Central memory CD8-positive, alpha-beta T cell (primary cell): ENCODE data around the gene PHOX2B.
"Not testable (repeated sequence)": the region's sequence is repeated elsewhere in the genome, so short reads cannot be mapped to it uniquely, and the experiment has no call there.

Source experiments
- ATAC-seq: fragments of 150-1000 bp; cut with Tn5 transposase; replicated peaks from 2 replicates; pipeline ENCODE4 v1.10.0; 2022; ENCODE audit warnings: mild to moderate bottlenecking, moderate FRiP score, moderate number of reproducible peaks; ENCODE audit not compliant: poor library complexity, severe bottlenecking; ENCODE audit errors: extremely low read depth
- DNase-seq, 2 donors: peaks; one replicate each; pipeline ENCODE4 v3.0.0; 2021; ENCODE audit warnings: low spot score in 2 of 2
- H3K27ac Mint-ChIP-seq: one replicate; pipeline ENCODE4 v1.8.0; 2022; ENCODE audit warnings: low read depth, mild to moderate bottlenecking, moderate library complexity, mixed read lengths
- H3K27me3 Mint-ChIP-seq: one replicate; pipeline ENCODE4 v1.8.0; 2022; ENCODE audit warnings: mixed read lengths
- H3K36me3 Mint-ChIP-seq: one replicate; pipeline ENCODE4 v1.8.0; 2022; ENCODE audit warnings: mild to moderate bottlenecking, moderate library complexity, mixed read lengths; ENCODE audit not compliant: insufficient read depth
- H3K4me1 Mint-ChIP-seq: one replicate; pipeline ENCODE4 v1.8.0; 2022; ENCODE audit warnings: mixed read lengths
- H3K4me3 Mint-ChIP-seq: one replicate; pipeline ENCODE4 v1.8.0; 2022; ENCODE audit warnings: mild to moderate bottlenecking, moderate library complexity, mixed read lengths
- H3K9me3 Mint-ChIP-seq: one replicate; pipeline ENCODE4 v1.8.0; 2022; ENCODE audit warnings: mixed read lengths

Gene PHOX2B

GRCh38 chr4:41718907-41719306 lies 29.6 kb downstream of the PHOX2B start:
- no peak overlapping the region for H3K4me3 Mint-ChIP-seq
- H3K9me3 Mint-ChIP-seq: peaks cover 6% of the 10 kb centered on the region
- H3K36me3 Mint-ChIP-seq: no peaks in the 10 kb centered on the region
- H3K4me1 Mint-ChIP-seq: no peaks in the 10 kb centered on the region
- H3K27ac Mint-ChIP-seq: no peak overlapping the region
- H3K27me3 Mint-ChIP-seq: peaks cover 11% of the 10 kb centered on the region
- DNase-seq (no peak), ATAC-seq (no peak)

DNA sequence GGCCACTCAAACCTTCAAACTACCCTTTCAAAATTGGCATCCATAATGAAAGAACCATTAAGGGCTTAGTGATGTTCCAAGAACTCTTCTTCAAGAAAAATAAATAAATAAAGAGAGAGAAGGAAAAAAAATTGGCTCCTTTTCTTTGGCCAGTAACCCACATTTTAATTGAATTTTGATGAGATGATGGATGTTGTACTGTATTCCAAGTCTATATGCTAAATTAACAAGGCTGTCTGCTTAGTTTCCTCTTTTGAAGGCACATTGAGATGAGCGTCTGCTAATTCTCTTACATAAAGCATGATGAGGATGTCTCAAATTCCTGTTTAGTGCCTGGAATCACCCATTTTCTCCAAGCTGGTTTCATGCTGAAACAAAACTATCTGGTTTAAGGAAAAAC lies 33.4 kb downstream of the PHOX2B start:
- no peaks in the 10 kb centered on the region for H3K4me1 Mint-ChIP-seq
- H3K4me3 Mint-ChIP-seq: no peak overlapping the region

DNA sequence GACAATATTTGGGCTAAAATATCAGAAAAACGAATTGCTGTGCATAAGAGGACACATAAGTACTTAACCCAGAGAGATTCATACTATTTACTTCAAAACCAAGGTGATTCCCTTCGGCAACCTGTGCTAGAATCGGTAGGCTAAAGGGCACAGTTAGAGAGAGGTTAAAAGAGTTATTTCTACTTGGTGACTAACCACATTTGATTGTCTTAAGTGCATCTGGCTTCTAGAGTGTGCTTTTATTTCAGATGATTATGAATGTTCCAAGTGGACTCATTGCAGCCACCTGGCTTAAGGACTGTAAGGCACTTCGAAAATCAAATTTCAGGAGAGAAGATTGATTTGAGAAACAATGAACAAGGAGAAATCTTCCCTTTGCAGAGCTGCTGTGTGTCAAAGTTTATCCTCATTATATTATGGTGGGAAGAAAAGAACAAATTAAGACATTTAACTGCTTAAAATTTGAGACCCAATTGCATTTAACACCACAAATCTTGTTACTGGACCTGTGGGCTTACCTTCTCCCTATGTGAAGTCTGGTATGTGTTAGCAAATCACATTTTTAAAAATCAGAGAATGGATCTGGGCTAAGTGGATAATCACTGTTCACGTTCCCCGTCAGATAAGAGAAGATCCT lies 34.0 kb downstream of the PHOX2B start:
- Mint-ChIP-seq H3K36me3 (no peaks in the 10 kb centered on the region), H3K27me3 (peaks cover under 1% of the 10 kb centered on the region), H3K4me1 (no peaks in the 10 kb centered on the region), H3K27ac (no peak overlapping the region), H3K9me3 (no peaks in the 10 kb centered on the region), H3K4me3 (no peak overlapping the region)
- ATAC-seq (no peak), DNase-seq (no peak)

More for the DNA sequence above, 33.4 kb downstream of the PHOX2B start:
- Mint-ChIP-seq H3K36me3 (no peaks in the 10 kb centered on the region), H3K27me3 (peaks cover 8% of the 10 kb centered on the region), H3K27ac (no peak overlapping the region), H3K9me3 (peaks cover 4% of the 10 kb centered on the region)
- DNase-seq: no peak
- no peak for ATAC-seq

DNA sequence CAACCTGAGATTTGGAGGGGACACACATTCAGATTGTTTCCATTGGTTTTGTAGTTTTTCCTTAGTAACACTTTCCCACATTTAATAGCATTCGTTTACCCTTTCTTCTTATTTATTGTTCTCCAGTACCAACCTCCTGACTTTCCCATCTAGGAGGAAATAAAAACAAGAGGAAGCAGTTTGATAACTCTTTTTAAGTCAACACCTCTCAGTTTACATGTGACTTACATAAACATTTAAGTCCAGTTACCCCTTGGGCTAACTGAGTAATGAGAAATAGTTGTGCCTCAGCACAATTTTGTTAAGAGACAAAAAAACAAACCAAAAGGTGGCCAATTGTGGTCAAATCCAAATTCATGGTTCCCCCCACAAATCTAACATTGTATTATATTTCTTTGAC lies 34.8 kb downstream of the PHOX2B start:
- ATAC-seq (no peak), DNase-seq (no peak)
- H3K9me3 Mint-ChIP-seq: no peaks in the 10 kb centered on the region
- no peak overlapping the region for H3K27ac Mint-ChIP-seq
- H3K36me3 Mint-ChIP-seq: no peaks in the 10 kb centered on the region
- H3K4me1 Mint-ChIP-seq: no peaks in the 10 kb centered on the region
- H3K27me3 Mint-ChIP-seq: no peaks in the 10 kb centered on the region
- H3K4me3 Mint-ChIP-seq: no peak overlapping the region

- no peak for DNase-seq
- ATAC-seq: no peak
- no peaks in the 10 kb centered on the region for H3K36me3 Mint-ChIP-seq
- H3K9me3 Mint-ChIP-seq: no peaks in the 10 kb centered on the region
- H3K4me1 Mint-ChIP-seq: no peaks in the 10 kb centered on the region
- H3K27ac Mint-ChIP-seq: no peak overlapping the region
- no peaks in the 10 kb centered on the region for H3K27me3 Mint-ChIP-seq
- H3K4me3 Mint-ChIP-seq: no peak overlapping the region
These were observed 36.1 kb downstream of the PHOX2B start for GRCh38 chr4:41712425-41712824.

DNA sequence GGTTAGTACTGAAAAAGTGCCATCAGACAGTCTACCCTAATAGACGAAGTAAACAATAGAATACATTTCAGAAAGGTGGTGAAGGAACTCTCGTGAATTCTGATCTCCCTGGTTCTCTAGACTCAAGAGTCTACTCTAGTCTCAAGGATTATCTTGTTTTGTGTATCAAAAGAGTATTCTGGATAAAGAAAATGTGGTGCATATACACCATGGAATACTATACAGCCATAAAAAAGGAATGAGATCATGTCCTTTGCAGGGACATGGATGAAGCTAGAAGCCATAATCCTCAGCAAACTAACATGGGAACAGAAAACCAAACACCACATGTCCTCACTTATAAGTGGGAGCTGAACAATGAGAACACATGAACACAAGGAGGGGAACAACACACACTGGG lies 36.9 kb downstream of the PHOX2B start:
- not testable (repeated sequence) for H3K27ac Mint-ChIP-seq, H3K27me3 Mint-ChIP-seq, H3K9me3 Mint-ChIP-seq, H3K36me3 Mint-ChIP-seq, ATAC-seq, H3K4me3 Mint-ChIP-seq, H3K4me1 Mint-ChIP-seq, DNase-seq

GRCh38 chr4:41709844-41710481 lies 38.6 kb downstream of the PHOX2B start:
- Mint-ChIP-seq H3K36me3 (no peaks in the 10 kb centered on the region), H3K27me3 (peaks cover 8% of the 10 kb centered on the region), H3K27ac (no peak overlapping the region), H3K9me3 (no peaks in the 10 kb centered on the region), H3K4me3 (no peak overlapping the region), H3K4me1 (no peaks in the 10 kb centered on the region)
- DNase-seq (no peak), ATAC-seq (no peak)

DNA sequence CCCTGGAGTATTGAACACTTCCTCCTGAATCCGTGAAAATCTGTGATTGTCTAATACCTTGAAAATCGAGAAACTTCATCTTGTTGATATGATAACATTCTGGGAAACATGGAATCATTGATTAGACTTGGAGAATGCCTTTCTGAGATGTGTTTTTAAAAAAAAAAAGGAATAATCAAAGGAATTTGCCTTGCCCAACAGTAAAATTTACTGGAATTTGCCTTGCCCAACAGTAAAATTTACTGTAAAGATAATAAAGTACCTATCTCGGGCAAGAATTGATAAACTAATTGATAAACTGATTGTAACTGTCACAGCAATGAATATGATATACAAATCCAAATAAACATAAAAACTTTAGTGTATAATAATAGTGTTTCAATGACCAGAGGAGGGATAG lies 44.7 kb downstream of the PHOX2B start:
- Mint-ChIP-seq H3K9me3 (no peaks in the 10 kb centered on the region), H3K27me3 (peaks cover 36% of the 10 kb centered on the region), H3K27ac (no peak overlapping the region), H3K4me1 (no peaks in the 10 kb centered on the region), H3K4me3 (no peak overlapping the region), H3K36me3 (no peaks in the 10 kb centered on the region)
- no peak for DNase-seq
- ATAC-seq: no peak

- Mint-ChIP-seq H3K4me1 (no peaks in the 10 kb centered on the region), H3K9me3 (no peaks in the 10 kb centered on the region), H3K36me3 (no peaks in the 10 kb centered on the region), H3K27ac (no peak overlapping the region), H3K27me3 (peaks cover 46% of the 10 kb centered on the region), H3K4me3 (no peak overlapping the region)
- ATAC-seq: no peak
- DNase-seq: no peak
These were observed 45.8 kb downstream of the PHOX2B start for GRCh38 chr4:41702770-41703169.

GRCh38 chr4:41701983-41702382 lies 46.5 kb downstream of the PHOX2B start:
- ATAC-seq (no peak), DNase-seq (no peak)
- H3K36me3 Mint-ChIP-seq: no peaks in the 10 kb centered on the region
- peaks cover 47% of the 10 kb centered on the region for H3K27me3 Mint-ChIP-seq
- H3K9me3 Mint-ChIP-seq: no peaks in the 10 kb centered on the region
- H3K4me1 Mint-ChIP-seq: no peaks in the 10 kb centered on the region
- H3K4me3 Mint-ChIP-seq: no peak overlapping the region
- no peak overlapping the region for H3K27ac Mint-ChIP-seq

- Mint-ChIP-seq H3K4me3 (no peak overlapping the region), H3K36me3 (no peaks in the 10 kb centered on the region), H3K4me1 (peaks cover 4% of the 10 kb centered on the region), H3K27ac (no peak overlapping the region), H3K27me3 (peaks cover 11% of the 10 kb centered on the region), H3K9me3 (no peaks in the 10 kb centered on the region)
- no peak for ATAC-seq
- DNase-seq: no peak
These were observed 51.8 kb downstream of the PHOX2B start for GRCh38 chr4:41696763-41697162.

DNA sequence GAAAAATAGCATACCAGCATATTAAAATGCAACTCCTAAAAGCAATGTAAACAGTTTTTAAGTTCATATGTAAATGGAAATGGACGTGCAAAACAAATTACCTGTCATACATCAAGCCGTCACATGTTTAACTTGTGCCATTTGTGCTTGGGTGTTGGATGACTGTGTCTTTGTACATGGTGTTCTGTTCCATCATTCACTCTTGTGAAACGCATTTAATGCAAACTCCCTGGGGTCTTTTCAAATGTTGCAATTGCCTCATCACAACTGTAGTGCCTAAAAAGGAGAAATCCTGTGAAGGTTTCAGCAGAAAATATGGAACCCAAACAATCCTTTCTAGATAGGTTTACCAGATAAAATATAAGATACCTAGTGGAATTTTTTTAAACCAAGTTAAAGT lies 52.4 kb downstream of the PHOX2B start:
- no peak overlapping the region for H3K27ac Mint-ChIP-seq
- no peaks in the 10 kb centered on the region for H3K9me3 Mint-ChIP-seq
- peaks cover 11% of the 10 kb centered on the region for H3K27me3 Mint-ChIP-seq
- H3K4me3 Mint-ChIP-seq: no peak overlapping the region
- H3K4me1 Mint-ChIP-seq: peaks cover 4% of the 10 kb centered on the region
- ATAC-seq: no peak
- DNase-seq: no peak
- no peaks in the 10 kb centered on the region for H3K36me3 Mint-ChIP-seq
